ENCODE measurements around the gene LY9. TPM values are rescaled to one million over a fixed set of nuclear protein-coding genes. Genes with fewer than 3 reads are reported as not detected.

The LY9 gene
- total and polyA plus RNA-seq, 4 donors: 0.21 to 1.5 (median 0.63) TPM

GRCh38 chr1:160827418-160827817 lies 31.4 kb downstream of the LY9 start:
- no peaks in the 10 kb centered on the region for H3K27me3 ChIP-seq (ENCODE audit: control insufficient read depth in 4 of 4, insufficient read depth in 4 of 4, low read length in 3 of 4)
- H3K9ac ChIP-seq (ENCODE audit: low read depth in 1 of 2, low read length in 2 of 2): no peak overlapping the region
- WGBS: 92% methylated on average over 2 of the region's 2 CpGs
- no peak overlapping the region for H3K4me3 ChIP-seq (ENCODE audit: low read depth in 1 of 3, low read length in 3 of 3)
- H3K27ac ChIP-seq (ENCODE audit: low read depth in 1 of 2, low read length in 2 of 2): no peak overlapping the region
- H3K4me1 ChIP-seq (ENCODE audit: control insufficient read depth in 4 of 4, insufficient read depth in 4 of 4, low read length in 3 of 4): no peaks in the 10 kb centered on the region
- H3K9me3 ChIP-seq (ENCODE audit: control insufficient read depth in 4 of 4, low read length in 3 of 4): no peaks in the 10 kb centered on the region
- TF ChIP-seq CTCF (IDR thresholded peaks at IDR 0.05; ENCODE audit: low read depth, low read length, missing input control) (no peak), YY1 (IDR thresholded peaks at IDR 0.05) (no peak), HNF4G (IDR thresholded peaks at IDR 0.05) (no peak), FOXA1 (IDR thresholded peaks at IDR 0.05) (no peak), ATF3 (IDR thresholded peaks at IDR 0.05) (no peak), RAD21 (IDR thresholded peaks at IDR 0.05) (no peak), TAF1 (conservative IDR thresholded peaks at IDR 0.05) (no peak), NR2F2 (IDR thresholded peaks at IDR 0.05) (no peak), RXRA (IDR thresholded peaks at IDR 0.05) (no peak), ZBTB33 (IDR thresholded peaks at IDR 0.05) (no peak), SP1 (IDR thresholded peaks at IDR 0.05) (no peak), EGR1 (IDR thresholded peaks at IDR 0.05; ENCODE audit: low read depth in 2 of 2) (no peak), HNF4A (conservative IDR thresholded peaks at IDR 0.05) (no peak), REST (IDR thresholded peaks at IDR 0.05) (no peak), MAX (IDR thresholded peaks at IDR 0.05) (no peak), GABPA (IDR thresholded peaks at IDR 0.05 in 1 of 2, conservative IDR thresholded peaks at IDR 0.05 in 1 of 2) (no peak), FOXA2 (IDR thresholded peaks at IDR 0.05) (no peak), JUND (IDR thresholded peaks at IDR 0.05) (no peak)
- DNase-seq (ENCODE audit: low spot score): no peak
- H3K36me3 ChIP-seq (ENCODE audit: control insufficient read depth in 4 of 4, insufficient read depth in 3 of 4, low read depth in 1 of 4, low read length in 3 of 4): no peaks in the 10 kb centered on the region
